GM18907 (cell line): ENCODE data around the gene TGFA.

ENCODE experiments used
- ATAC-seq: cut with Tn5 transposase; IDR thresholded peaks from one replicate; pipeline ENCODE4 v1.9.1; 2021; ENCODE audit warnings: mild to moderate bottlenecking, moderate library complexity; ENCODE audit not compliant: unreplicated experiment

Gene TGFA

DNA sequence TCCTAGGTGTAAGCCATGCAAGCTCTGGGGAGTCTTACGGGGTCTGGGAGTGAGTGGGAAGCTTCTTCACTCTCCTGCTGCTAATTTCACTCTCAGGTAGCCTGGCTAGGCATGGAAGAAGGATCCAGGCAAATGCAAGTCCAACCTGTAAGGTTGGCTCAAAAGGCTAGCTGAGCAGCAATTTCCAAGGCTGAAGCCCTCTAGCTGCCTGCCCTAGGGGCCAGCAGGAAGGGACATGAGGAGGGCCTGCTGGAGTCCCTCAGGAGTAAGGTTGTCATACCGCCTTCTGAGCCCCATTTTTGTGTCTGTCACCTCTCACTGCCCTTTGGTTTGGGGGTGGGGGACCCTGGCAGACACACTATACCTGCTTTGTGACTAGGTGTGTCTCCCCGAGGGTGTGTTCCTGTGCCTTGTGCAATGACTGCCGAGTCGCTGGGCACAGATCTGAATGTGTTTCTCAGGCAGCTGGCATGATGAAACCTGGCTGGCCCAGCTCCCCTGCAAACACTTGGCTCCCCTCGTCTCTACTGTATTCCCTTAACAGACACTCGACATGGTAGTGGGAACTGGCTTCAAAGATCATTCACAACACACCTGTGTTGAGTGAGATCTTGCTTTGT is 127.8 kb downstream of the TGFA start:
- no peak for ATAC-seq

DNA sequence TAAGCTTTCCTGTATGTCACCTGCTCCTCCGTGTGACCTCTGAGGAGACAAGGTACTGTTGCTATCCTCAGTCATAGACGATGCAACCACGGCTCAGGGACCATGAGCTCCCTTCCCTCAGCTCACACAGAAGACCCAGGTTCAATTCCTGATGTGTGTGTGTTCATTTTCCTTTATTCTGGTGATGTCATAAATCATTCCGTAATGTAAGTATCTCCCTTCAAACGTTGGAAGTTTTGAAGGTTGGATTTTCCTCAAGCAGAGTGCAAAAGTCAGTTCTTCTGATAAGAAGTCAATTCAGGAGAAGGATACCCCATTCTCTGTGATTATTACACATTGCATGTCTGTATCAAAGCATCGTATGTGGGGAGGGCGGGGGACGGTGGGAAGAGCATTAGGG is 132.9 kb downstream of the TGFA start:
- ATAC-seq = no peak

DNA sequence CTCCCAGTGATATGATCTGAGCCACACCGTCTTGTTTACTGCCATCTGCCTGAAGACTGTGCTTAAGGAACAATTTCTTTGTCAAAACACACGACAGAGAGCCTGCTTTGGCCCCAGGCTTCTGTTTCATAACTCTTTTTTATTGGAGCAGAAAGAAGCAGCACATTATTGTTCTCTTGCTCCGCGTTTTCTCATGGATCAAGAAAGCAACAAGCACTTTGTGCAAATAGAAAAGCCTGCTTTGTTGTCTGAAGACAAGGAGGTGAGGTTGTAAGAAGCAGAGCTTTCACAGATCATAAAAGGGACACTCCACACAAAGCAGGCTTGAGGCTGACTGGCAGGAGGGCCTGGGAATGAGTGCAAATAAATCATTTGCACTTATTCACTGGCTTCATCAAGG is 133.5 kb downstream of the TGFA start:
- ATAC-seq = no peak

DNA sequence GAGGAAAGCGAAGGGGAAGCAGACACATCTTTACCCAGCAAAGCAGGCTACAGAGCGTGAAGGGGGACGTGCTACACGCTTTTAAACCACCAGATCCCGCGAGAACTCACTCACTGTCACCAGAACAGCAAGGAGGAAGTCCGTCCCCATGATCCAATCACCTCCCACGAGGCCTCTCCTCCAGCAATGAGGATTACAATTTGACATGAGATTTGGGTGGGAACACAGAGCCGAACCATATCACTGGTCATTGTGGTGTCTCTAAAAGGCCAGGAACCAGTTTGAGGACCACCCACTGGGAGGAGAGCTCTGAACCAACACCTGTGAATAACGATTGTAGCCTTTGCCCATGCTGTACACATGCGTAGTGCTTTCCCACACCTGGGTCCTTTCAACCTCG is 135.1 kb downstream of the TGFA start:
- ATAC-seq = no peak

DNA sequence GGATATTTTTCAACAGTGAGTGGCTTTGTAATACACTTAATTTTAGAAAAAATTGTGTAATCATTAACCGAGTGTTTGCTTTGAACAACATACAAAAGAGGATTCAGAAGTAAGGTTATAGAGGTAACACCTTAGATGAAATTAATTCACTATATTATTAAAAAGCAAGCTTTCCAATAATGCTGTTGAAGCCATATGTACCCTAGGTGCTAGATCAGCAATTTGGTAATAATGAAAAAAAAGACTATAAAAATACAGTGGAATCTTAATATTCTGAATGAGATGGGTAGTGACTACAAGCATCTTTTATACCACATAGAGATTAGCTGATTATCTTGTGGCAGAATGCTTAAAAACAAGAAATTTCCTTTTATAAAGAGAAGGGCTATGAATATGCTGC is 136.6 kb downstream of the TGFA start:
- ATAC-seq = no peak

DNA sequence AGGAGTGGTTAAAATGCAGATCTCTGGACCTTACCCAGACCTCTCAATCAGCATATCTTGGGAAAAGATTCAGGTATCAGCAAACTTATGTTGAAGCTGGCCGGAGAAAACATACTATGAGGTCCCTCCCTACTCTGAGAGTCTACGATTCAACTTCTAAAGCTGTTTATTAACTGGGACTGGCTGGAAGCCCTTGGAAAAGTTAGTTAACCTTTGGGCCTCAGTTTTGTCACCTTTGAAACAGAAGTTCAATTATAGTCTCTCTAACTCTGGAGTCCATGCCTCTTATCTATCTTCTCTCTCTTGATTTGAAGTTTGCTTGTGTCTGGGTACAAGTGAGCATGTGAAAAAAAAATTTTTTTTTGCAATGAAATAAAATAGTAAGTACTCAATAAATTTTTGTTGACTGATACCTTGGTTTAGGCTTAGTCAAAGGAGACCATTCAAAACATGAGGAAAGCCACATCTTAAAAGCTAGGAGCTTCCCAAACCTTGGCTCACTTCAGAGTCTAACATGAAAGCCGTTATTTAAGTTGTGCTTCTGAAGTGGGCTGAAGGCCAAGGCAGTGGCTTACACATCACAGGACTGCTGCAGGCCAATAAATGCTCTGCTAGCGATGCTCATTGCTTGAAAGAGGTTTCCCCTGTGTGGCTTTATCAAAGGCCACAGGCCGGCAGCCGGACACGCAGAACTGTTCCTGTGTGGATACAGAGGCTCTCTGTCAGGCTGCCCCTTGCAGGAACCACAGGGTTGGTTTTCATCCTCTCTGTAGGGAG is 141.1 kb downstream of the TGFA start:
- no peak for ATAC-seq

DNA sequence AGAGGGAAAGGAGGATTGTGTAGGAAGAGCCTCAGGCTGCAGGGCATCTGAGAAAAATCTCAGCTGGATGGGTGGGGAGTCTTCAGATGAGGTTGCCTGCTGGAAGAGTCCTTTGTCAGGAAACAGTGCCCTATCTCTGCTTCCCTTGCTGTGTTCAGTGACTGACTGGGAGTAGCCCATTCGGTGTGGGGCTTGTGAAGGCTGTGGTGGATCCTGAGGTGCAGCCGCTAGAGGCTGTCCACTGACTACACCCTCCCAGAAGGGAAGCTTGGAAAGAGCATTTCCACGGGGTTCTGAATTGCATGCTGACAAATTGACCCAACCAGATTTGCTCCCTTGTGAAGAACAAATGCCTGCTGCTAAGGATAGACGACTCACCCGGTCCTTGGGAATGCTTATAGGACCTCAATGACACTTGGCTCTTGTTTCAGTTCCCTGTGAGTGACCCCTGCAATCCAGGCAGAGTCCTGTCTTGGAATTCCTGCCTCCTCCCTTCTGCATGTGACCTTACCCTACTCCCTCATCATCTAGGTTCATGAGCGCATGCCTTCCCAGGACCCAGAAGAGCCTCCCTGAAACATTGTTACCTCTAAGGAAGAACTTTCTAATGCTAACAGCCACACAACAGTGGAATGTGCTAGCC is 142.0 kb downstream of the TGFA start:
- ATAC-seq = no peak

DNA sequence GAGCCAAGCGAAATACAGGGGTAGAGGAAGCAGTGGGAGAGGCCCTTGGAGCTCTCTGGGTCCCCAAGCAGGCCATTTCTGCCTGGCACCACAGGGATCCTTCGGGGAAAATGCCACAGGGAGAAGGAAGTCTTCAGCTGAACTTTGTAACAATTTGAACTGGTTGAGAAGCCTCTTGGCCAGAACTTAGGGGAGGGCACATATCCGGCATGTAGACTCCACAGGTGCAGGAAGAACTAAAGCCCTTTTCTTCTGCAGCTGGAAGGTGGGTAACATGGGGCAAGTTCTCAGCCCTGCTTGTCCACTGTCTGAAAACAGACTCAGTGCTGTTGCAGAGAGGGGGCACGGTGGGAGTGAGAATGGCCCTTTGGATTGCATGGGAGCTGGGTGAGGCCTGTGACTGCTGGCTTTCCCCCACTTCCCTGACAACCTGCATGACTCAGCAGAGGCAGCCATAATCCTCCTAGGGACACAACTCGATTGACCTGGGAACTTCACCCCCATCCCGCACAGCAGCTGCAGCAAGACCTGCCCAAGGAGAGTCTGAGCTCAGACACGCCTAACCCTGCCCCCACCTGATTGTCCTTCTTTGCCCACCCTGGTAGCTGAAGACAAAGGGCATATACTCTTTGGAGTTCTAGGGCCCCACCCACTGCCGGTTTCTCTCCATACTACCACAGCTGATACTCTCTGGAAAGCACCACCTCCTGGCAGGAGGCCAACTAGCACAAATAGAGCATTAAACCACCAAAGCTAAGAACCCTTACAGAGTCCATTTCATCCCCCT is 150.2 kb downstream of the TGFA start:
- ATAC-seq = no peak

DNA sequence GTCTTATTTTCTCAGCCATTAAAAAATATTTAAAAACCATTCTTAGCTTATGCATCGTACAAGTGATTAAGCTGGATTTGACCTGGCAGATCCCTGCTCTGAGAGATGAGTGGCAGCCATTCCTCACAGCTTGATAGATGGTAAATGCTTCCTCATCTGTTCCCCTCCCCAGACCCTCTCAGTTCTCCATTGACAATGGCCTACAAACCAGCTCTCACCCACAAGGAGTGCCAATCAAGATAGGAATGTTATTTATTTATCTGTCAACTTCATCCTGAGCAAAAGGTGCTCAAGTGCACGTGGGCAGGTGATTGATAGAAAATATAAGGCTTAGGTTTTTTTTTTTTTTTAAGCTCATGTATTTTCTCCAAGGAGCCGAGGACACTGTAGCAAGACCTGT is 153.1 kb downstream of the TGFA start:
- no peak for ATAC-seq

DNA sequence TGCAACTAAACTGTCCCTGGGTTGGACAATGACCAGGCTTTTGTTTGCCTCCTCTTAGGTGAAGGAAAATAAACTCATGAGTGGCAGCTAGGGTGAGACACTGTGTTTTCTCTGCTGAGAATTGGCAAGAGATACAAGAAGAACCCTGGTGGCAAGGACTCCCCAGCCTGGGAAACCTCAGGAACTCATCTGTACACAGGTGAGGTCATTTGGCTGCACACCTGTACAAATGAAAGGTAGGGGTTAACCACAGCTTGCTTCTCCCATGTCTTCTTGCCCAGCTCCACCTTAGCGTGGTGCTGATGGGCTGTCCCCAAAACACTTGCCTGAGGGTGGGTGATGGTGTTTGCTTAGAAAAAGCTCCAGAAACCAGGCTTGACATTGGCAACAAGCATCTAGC is 154.6 kb downstream of the TGFA start:
- ATAC-seq = no peak
